Body of pancreas (tissue), 4 donors: Measurements from ENCODE around the gene DMRTC2. TPM values are rescaled to one million over a fixed set of nuclear protein-coding genes. Genes with fewer than 3 reads are reported as not detected.

Source experiments
- ATAC-seq: fragments of 150-250 bp; one replicate; pipeline ENCODE4 v1.9.1; 2016
- DNase-seq, 4 donors: peaks; one replicate each; pipeline ENCODE4 v3.0.0-alpha.2; 2019
- H3K27ac ChIP-seq, 4 donors: fragments of 200-600 bp; sonication (generic); 1 replicate in 3 of 4; 2 replicates in 1 of 4; pipeline versions ENCODE4 v1.5.1 to v1.6.1; 2016 to 2019; ENCODE audit warnings: mild to moderate bottlenecking in 1 of 4, mixed read lengths in 1 of 4, moderate library complexity in 1 of 4
- H3K27me3 ChIP-seq, 2 donors: fragments of 200-600 bp; sonication (generic); one replicate each; pipeline ENCODE4 v1.6.0; 2016; ENCODE audit warnings: mild to moderate bottlenecking in 1 of 2
- H3K36me3 ChIP-seq, 2 donors: fragments of 200-600 bp; sonication (generic); replicated peaks in 1 of 2; 2 replicates each; pipeline ENCODE4 v1.5.1; 2016; ENCODE audit warnings: low read depth in 2 of 2; ENCODE audit not compliant: insufficient read depth in 1 of 2
- H3K4me1 ChIP-seq: fragments of 200-600 bp; sonication (generic); one replicate; pipeline ENCODE4 v1.6.0; 2016
- H3K4me3 ChIP-seq, 2 donors: fragments of 200-600 bp; sonication (generic); 1 replicate in 1 of 2; 2 replicates in 1 of 2; pipeline ENCODE4 v1.5.1; 2016 to 2019
- H3K9me3 ChIP-seq, 3 donors: fragments of 200-600 bp; sonication (generic); 1 replicate in 2 of 3; 2 replicates in 1 of 3; pipeline ENCODE4 v1.5.1; 2016
- CTCF ChIP-seq, 7 experiments: fragments of 450-650 bp in 4 of 7; fragments of 200-600 bp in 3 of 7; sonication (generic) in 3 of 7; IDR thresholded peaks; one replicate each; pipeline ENCODE4 v1.5.1; 2016 to 2019; ENCODE audit warnings: antibody characterized with exemption in 7 of 7
- POLR2A ChIP-seq, 3 donors: fragments of 450-650 bp; IDR thresholded peaks; one replicate each; pipeline ENCODE4 v1.6.1; 2016; ENCODE audit warnings: antibody characterized with exemption in 3 of 3, mild to moderate bottlenecking in 2 of 3
- WGBS, 2 donors: methylation state at CpG; one replicate each; pipeline ENCODE4 v1.1.5; 2017; 5-methylcytosine and 5-hydroxymethylcytosine counted together
- intact Hi-C: fragments of 100-400 bp; cut with DNase I; formaldehyde crosslinking; loops from one replicate; pipeline ENCODE4 v1.15.1; 2023
- total RNA-seq, 2 donors: library from RNA; depleted of rRNA; stranded (reverse); fragments of >200 nt; gene quantifications; one replicate each; pipeline ENCODE4 v1.1.0, GENCODE V29; 2016

DMRTC2 gene
- total RNA-seq, 2 donors from 2014 or later = not detected

DNA sequence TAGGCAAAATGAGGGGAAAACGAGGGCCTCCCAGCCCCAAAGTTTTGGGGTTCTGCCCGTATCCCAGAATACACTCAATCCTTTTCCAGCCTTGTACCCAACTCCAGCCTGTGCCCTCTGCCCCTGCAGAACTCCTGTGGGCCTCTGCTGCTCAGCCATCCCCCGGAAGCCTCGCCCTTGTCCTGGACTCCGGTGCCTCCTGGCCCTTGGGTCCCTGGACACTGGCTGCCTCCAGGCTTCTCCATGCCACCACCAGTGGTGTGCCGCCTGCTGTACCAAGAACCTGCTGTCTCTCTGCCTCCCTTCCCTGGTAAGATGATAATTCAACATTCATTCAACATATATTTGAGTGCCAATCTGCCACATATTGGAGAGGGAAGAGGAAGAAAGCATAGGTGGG, 3.8 kb downstream of the DMRTC2 start:
- WGBS, 2 donors = 79 to 85% methylated on average over 6 of the region's 6 CpGs
- Histone ChIP-seq H3K9me3 (no peaks in the 10 kb centered on the region), H3K36me3 (no peaks in the 10 kb centered on the region), H3K4me1 (no peaks in the 10 kb centered on the region), H3K4me3 (no peak overlapping the region), H3K27ac (no peak overlapping the region), H3K27me3 (no peaks in the 10 kb centered on the region)
- no peak for ATAC-seq
- DNase-seq = no peak
- TF ChIP-seq CTCF (IDR thresholded peaks at IDR 0.05) (no peak), POLR2A (IDR thresholded peaks at IDR 0.05) (no peak)
- intact Hi-C loops = no loop called here

DNA sequence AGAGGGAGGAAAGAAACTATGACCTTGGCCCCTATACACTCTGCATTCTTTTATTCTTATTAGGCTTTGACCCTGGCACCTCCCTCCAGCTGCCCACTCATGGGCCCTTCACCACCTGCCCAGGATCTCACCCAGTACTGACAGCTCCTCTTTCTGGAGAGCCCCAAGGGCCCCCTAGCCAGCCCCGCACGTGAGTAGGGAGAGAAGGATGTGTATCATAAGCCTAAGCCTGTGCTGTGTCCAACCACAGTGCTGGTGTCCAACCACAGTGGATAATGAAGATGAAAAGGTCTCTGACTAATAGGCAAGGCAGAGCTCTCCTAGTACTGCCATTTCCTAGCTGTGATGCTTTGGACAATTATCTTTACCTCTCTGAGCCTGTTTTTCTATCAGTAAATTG, 4.2 kb downstream of the DMRTC2 start:
- TF ChIP-seq CTCF (IDR thresholded peaks at IDR 0.05) = no peak
- TF ChIP-seq POLR2A (IDR thresholded peaks at IDR 0.05) = no peak
- ATAC-seq (no peak), DNase-seq (no peak)
- H3K27ac ChIP-seq = no peak overlapping the region
- H3K27me3 ChIP-seq = no peaks in the 10 kb centered on the region
- no peaks in the 10 kb centered on the region for H3K36me3 ChIP-seq
- no peak overlapping the region for H3K4me3 ChIP-seq
- 94 to 97% methylated on average over 2 of the region's 2 CpGs for WGBS, 2 donors
- no peaks in the 10 kb centered on the region for H3K9me3 ChIP-seq
- H3K4me1 ChIP-seq = no peaks in the 10 kb centered on the region
- intact Hi-C loops = no loop called here

- intact Hi-C loops = no loop called here
- Histone ChIP-seq H3K9me3 (no peaks in the 10 kb centered on the region), H3K4me1 (no peaks in the 10 kb centered on the region), H3K27ac (no peak overlapping the region), H3K4me3 (no peak overlapping the region), H3K36me3 (no peaks in the 10 kb centered on the region), H3K27me3 (no peaks in the 10 kb centered on the region)
- 41 to 74% methylated on average over 5 of the region's 5 CpGs for WGBS, 2 donors
- no peak for ATAC-seq
- DNase-seq = no peak
- no peak for TF ChIP-seq POLR2A (IDR thresholded peaks at IDR 0.05)
- no peak for TF ChIP-seq CTCF (IDR thresholded peaks at IDR 0.05)
These were observed 5.5 kb downstream of the DMRTC2 start for GRCh38 chr19:41850381-41850780.

GRCh38 chr19:41851456-41851855, 6.6 kb downstream of the DMRTC2 start:
- DNase-seq = no peak
- no peaks in the 10 kb centered on the region for H3K27me3 ChIP-seq
- TF ChIP-seq CTCF (IDR thresholded peaks at IDR 0.05) (no peak), POLR2A (IDR thresholded peaks at IDR 0.05) (no peak)
- H3K9me3 ChIP-seq = no peaks in the 10 kb centered on the region
- H3K4me3 ChIP-seq = no peak overlapping the region
- H3K4me1 ChIP-seq = no peaks in the 10 kb centered on the region
- no peak for ATAC-seq
- H3K36me3 ChIP-seq = no peaks in the 10 kb centered on the region
- no peak overlapping the region for H3K27ac ChIP-seq
- intact Hi-C loops = no loop called here
- 25 to 35% methylated on average over 4 of the region's 4 CpGs for WGBS, 2 donors

- H3K36me3 ChIP-seq = no peaks in the 10 kb centered on the region
- no peaks in the 10 kb centered on the region for H3K4me1 ChIP-seq
- WGBS, 2 donors = 30 to 52% methylated on average over 2 of the region's 2 CpGs
- H3K27me3 ChIP-seq = no peaks in the 10 kb centered on the region
- no peaks in the 10 kb centered on the region for H3K9me3 ChIP-seq
- no peak overlapping the region for H3K27ac ChIP-seq
- no peak for ATAC-seq
- TF ChIP-seq POLR2A (IDR thresholded peaks at IDR 0.05) = no peak
- TF ChIP-seq CTCF (IDR thresholded peaks at IDR 0.05) = no peak
- DNase-seq = no peak
- intact Hi-C loops = no loop called here
- no peak overlapping the region for H3K4me3 ChIP-seq
These were observed 8.5 kb downstream of the DMRTC2 start for GRCh38 chr19:41853344-41853743.
